GM18526 (cell line): ENCODE measurements around the gene PIK3AP1.

Experiments
- POLR2A ChIP-seq: IDR thresholded peaks from 3 replicates; pipeline ENCODE4 v1.6.1; 2011; ENCODE audit not compliant: insufficient read length; ENCODE audit errors: extremely low read depth

PIK3AP1 gene

GRCh38 chr10:96576277-96576980 lies 143.9 kb downstream of the PIK3AP1 start:
- no peak for TF ChIP-seq POLR2A

GRCh38 chr10:96573036-96573435 lies 147.3 kb downstream of the PIK3AP1 start:
- no peak for TF ChIP-seq POLR2A

DNA sequence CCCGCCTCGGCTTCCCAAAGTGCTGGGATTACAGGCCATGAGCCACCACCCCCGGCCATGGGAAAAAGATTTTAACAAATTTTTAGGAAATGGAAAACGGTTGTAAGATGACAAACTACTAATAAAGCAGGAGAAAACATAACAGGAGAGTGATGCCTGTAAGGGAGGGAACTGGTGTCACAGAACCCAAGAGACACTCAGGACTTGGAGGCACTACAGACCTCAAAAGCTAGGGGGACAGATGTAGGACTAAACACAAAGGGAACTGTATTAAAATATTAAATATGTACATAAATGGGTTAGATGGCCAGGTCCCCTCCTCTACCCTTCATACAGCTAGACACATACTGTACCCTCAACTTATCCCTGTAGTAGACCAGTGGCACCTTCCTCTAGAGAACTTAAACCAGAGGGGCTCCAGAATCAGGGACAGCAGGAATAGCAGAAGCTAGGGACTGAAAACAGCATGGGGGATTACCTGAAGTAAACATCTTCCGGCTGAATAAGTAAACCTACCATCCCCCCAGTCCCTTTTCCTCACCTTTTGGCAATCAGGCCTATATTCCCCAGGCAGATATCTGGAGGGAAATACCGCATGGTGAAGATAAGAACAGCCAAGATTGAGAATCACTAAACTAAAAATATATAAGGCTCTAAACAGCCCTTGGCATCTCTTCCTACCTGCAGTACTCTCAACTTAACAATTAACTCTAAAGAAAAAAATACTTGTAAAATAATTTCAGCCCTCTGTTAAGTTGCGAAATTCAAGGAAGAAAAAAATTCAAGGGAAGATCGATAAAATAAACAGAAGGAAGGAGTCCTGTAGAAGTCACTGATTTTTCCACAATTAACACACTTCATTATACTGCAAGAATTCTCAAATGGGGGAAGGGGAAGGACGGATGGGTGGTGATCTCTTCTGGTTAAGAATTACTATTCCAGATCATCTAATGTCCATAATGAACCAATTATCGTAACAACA lies 149.0 kb downstream of the PIK3AP1 start:
- no peak for TF ChIP-seq POLR2A

GRCh38 chr10:96570511-96570910 lies 149.8 kb downstream of the PIK3AP1 start:
- TF ChIP-seq POLR2A, result no peak

DNA sequence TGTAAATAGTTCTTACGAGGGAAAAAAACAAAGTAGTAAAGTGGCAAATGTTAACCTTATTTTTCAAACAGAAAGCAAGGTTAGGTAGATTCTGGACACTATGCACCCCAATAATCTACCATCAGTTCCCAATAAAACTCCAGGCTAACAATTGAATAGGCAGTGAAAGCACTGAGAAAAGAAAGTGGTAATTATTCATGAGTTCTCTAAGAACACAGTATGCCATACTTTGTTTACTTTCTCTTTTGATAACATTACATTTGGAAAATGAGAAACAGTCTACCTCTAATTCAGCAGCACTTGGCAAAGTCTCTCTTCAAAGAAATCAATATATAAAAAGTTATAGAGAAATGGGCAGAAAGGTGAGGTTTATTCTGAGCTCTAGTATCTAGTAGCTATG lies 151.9 kb downstream of the PIK3AP1 start:
- TF ChIP-seq POLR2A, result no peak

- TF ChIP-seq POLR2A, result no peak
These were observed 154.5 kb downstream of the PIK3AP1 start for GRCh38 chr10:96565774-96566173.

DNA sequence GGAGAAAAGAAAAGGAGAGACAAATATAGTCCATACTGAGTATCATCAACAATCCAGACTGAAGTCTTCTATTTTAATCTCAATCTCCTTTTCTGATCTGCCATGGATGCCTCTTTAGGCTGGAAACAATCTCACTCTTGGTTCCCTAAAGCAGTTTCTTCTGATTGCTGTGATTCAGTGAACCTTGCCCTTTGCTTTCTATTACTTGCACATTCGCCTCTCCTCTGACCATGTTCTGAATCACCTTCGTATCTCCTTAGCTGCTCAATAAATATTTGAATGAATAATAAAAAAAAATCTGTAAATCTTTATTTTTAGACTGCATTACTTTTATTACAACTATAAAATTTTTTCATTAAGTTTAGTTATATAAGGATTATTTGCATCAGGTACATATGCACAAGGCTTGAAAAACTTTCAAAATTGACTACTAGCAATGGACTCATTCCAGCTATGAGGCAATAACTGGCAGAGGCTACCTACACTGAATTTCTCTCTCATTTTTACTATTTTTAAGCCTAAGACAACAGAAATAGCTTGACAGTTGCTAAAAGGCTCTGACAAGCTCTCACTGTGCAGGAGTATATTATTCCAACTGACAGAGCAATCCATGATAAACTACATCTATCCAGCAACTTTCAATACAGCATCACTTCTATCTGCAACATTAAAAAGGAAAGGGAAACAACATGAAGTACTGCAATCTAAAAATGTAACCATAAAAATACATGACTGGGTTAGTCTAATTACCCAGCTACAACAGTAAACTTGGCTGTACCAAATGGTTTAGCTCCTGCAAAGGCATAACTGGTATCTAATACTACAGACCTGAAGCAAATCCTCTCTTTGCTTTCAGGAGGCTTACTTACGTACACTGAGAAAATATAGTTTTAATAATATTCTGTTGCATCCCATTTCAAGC lies 159.1 kb downstream of the PIK3AP1 start:
- no peak for TF ChIP-seq POLR2A

- TF ChIP-seq POLR2A, result no peak
These were observed 159.8 kb downstream of the PIK3AP1 start for GRCh38 chr10:96560489-96560888.

DNA sequence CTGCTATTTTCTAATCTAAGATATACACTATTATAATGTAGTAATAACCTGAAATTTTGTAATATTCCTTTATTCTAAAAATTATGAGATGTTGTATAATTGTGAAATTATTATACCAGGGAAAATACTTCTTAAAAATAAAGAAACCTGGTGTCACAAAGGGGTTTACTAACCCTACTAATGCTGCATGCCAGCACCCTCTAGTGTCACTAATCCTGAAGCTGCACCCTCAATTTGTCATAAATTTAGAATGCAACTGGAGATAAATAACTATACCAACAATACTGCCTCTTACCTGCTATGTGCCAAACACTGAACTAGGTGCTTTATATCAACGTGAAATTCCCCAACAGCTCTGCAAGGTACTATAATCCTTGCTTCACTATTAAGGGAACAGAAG lies 164.3 kb downstream of the PIK3AP1 start:
- TF ChIP-seq POLR2A, result no peak

- TF ChIP-seq POLR2A, result no peak
These were observed 165.0 kb downstream of the PIK3AP1 start for GRCh38 chr10:96555330-96555729.

DNA sequence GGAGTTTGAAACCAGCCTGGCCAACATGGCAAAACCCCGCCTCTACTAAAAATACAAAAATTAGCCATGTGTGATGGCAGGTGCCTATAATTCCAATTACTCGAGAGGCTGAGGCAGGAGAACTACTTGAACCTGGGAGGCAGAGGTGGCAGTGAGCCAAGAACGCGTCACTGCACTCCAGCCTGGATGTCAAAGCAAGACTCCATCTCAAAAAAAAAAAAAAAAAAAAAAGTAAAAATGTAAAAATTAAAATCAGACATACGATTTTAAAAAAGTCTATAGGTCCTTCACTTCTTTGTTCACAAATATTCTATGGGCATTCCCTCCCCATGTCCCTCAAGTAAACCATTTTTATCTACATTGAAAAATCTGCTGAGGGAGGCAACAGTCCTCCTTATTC lies 171.7 kb downstream of the PIK3AP1 start:
- no peak for TF ChIP-seq POLR2A
